Right lobe of liver (tissue), 6 donors: Measurements from ENCODE around the gene AGRP. TPM values are rescaled to one million over a fixed set of nuclear protein-coding genes. Genes with fewer than 3 reads are reported as not detected.
A peak's percentile ranks its signal among the peaks of the same experiment; 100 is the strongest.

Experiments
- ATAC-seq, 4 donors: fragments of 200-7000 bp; cut with Tn5 transposase; one replicate each; pipeline ENCODE4 v1.9.1; 2020; ENCODE audit warnings: mild to moderate bottlenecking in 4 of 4, moderate library complexity in 4 of 4
- DNase-seq, 3 donors: peaks; one replicate each; pipeline ENCODE4 v3.0.0-alpha.2; 2020
- H3K27ac ChIP-seq, 3 donors: fragments of 200-600 bp; one replicate each; pipeline ENCODE4 v1.8.0; 2022
- H3K27me3 ChIP-seq, 2 donors: fragments of 200-600 bp; one replicate each; pipeline ENCODE4 v1.8.0; 2022
- H3K36me3 ChIP-seq, 4 donors: fragments of 200-600 bp; sonication (generic) in 1 of 4; one replicate each; pipeline versions ENCODE4 v1.5.1 to v1.8.0; 2017 to 2022; ENCODE audit warnings: control low read depth in 1 of 4
- H3K4me1 ChIP-seq, 4 donors: fragments of 200-600 bp; sonication (generic) in 1 of 4; one replicate each; pipeline versions ENCODE4 v1.5.1 to v1.8.0; 2017 to 2022; ENCODE audit warnings: control low read depth in 1 of 4
- H3K4me3 ChIP-seq, 3 donors: fragments of 200-600 bp; one replicate each; pipeline ENCODE4 v1.8.0; 2022
- H3K9me3 ChIP-seq, 4 donors: fragments of 200-600 bp; sonication (generic) in 1 of 4; one replicate each; pipeline versions ENCODE4 v1.5.1 to v1.8.0; 2017 to 2022; ENCODE audit warnings: control low read depth in 1 of 4
- POLR2A ChIP-seq: fragments of 450-650 bp; IDR thresholded peaks from one replicate; pipeline ENCODE4 v1.6.1; 2017; ENCODE audit warnings: antibody characterized with exemption, mild to moderate bottlenecking
- WGBS: methylation state at CpG from one replicate; pipeline ENCODE4 v1.1.6; 2018; ENCODE audit warnings: low coverage, low lambda C conversion rate; ENCODE audit not compliant: insufficient coverage; ENCODE audit errors: missing lambda C conversion rate; 5-methylcytosine and 5-hydroxymethylcytosine counted together
- intact Hi-C, 2 donors: fragments of 100-400 bp; cut with DNase I; formaldehyde crosslinking; loops; one replicate each; pipeline versions ENCODE4 v1.11.2 to v1.14.1; 2022
- total RNA-seq, 6 experiments: library from RNA; depleted of rRNA in 2 of 6; stranded (reverse); fragments of >200 nt in 2 of 6; fragmentation: NEBNext Ultra II Directional in 3 of 6; extraction: Animal tissue kit (Norgen Biotek cat#: 25700) in 3 of 6; gene quantifications; one replicate each; pipeline versions ENCODE4 v1.1.0 to v1.2.4, GENCODE V29; 2016 to 2023
- TF ChIP-seq, protein P1 (sequence below), 4 donors: fragments of 200-600 bp in 3 of 4; fragments of 450-650 bp in 1 of 4; IDR thresholded peaks; one replicate each; pipeline versions ENCODE4 v1.5.1 to v1.8.0; 2016 to 2022; ENCODE audit warnings: antibody characterized with exemption in 4 of 4, mild to moderate bottlenecking in 2 of 4
- donor health status: DM: no; HTN: yes; CAD: no.
- donor health status: DM: no; HTN: no; CAD: no.
- donor health status: DM: no; HTN: no; CAD: no.
- donor health status: DM: no; HTN: yes; CAD: no.
- donor health status: DM: no; HTN: yes; CAD: no.

The AGRP gene
- total RNA-seq, 6 experiments from 2014 or later = not detected

DNA sequence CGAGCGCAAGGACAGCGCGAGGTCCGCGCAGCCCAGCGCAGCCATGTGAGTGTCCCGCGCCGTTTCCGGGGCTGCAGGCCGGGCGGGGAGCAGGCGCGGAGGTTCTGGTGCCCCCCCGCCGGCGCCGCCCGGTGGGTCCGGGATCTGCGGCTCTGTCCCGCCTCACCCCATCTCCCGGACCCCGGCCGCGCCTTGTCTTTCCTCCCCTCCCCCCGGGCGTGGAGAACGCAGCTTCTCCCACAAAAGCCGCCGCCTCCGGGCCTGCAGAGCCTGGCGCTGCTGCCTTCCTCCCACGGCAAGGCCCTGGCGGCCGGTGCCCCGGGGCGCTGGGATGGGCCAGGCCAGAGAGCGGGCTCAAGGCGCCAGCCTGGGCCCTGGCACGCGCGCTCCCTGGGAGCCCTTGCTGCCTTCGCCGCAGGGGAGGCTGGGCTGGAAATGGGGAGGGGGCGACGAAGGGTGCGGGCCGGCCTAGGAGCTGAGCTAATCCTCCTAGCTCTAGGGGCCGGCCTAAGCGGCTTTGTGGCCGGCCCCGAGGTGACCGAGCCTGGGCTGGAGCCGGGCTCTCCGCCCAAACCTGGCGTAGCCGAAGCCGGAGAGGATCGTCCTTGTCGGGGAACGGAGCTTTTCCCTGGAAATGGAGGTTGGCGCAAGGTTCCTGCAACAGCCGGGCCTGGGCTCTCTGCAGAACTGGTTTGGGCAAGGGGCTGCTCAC lies 45.7 kb upstream of the AGRP start:
- ATAC-seq (peak; percentile 5 to 46 (median 24)), DNase-seq (peak in 2 of 3 donors; percentile 60 to 73)
- peak; percentile 53 for TF ChIP-seq POLR2A
- TF ChIP-seq, protein P1, sequence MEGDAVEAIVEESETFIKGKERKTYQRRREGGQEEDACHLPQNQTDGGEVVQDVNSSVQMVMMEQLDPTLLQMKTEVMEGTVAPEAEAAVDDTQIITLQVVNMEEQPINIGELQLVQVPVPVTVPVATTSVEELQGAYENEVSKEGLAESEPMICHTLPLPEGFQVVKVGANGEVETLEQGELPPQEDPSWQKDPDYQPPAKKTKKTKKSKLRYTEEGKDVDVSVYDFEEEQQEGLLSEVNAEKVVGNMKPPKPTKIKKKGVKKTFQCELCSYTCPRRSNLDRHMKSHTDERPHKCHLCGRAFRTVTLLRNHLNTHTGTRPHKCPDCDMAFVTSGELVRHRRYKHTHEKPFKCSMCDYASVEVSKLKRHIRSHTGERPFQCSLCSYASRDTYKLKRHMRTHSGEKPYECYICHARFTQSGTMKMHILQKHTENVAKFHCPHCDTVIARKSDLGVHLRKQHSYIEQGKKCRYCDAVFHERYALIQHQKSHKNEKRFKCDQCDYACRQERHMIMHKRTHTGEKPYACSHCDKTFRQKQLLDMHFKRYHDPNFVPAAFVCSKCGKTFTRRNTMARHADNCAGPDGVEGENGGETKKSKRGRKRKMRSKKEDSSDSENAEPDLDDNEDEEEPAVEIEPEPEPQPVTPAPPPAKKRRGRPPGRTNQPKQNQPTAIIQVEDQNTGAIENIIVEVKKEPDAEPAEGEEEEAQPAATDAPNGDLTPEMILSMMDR (IDR thresholded peaks at IDR 0.05) = no peak
- 0% methylated on average over 7 of the region's 65 CpGs for WGBS
- Histone ChIP-seq H3K4me1 (peaks cover 0 to 31% (median 9%) of the 10 kb centered on the region in 4 donors), H3K4me3 (peak overlapping the region; percentile 78 to 87 (median 81)), H3K27me3 (no peaks in the 10 kb centered on the region), H3K9me3 (no peaks in the 10 kb centered on the region), H3K36me3 (no peaks in the 10 kb centered on the region), H3K27ac (peak overlapping the region; percentile 70 to 88 (median 76))
- intact Hi-C loops = no loop called here

DNA sequence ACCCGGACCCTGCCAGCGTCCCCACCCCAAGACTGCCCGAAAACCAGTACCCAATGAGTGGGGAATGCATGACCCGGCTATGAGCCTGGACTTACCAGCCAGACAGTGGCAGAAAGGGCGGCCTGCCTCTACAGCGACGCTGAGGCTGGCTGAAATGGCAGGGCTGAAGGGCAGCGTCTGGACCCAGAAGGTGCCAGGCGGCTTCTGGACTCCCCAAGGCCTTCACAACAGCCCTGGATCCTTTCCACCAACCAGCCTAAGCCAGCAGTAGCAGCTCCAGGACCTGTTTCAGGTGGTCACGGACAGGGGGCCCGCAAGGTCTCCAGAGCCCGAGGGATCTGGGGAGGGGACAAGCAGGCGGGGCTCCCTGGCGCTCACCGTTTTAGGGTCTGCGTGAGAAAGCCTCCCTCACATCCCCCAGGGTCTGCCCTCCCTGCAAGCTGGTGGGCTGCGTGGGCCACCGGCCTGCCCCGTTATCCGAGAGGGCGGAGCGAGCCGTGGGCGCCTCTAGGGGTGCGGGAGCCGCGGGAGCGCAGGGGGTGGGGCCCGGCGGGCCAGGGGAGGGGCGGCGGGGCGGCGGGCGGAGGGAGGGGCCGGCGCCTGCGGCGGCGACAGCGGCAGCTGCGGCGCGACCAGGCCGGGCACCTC lies 45.0 kb upstream of the AGRP start, which contains the start of gene RIPOR1:
Gene RIPOR1, plus strand, starts transcription at position 608 of the 648 bp plus-strand sequence. CDS start 9,618 bp downstream, outside the sequence.
- TF ChIP-seq, protein P1 (IDR thresholded peaks at IDR 0.05) = no peak
- TF ChIP-seq POLR2A = no peak
- peak within 1 kb of the TSS; percentile 74 to 88 (median 76) for H3K27ac ChIP-seq
- peak within 1 kb of the TSS; percentile 78 to 87 (median 81) for H3K4me3 ChIP-seq
- 15% methylated on average over 4 of the region's 45 CpGs for WGBS
- DNase-seq (peak; percentile 81 to 83 (median 82)), ATAC-seq (peak; percentile 61 to 74 (median 70))
- H3K36me3 ChIP-seq = no peaks in the 10 kb centered on the region
- no peaks in the 10 kb centered on the region for H3K27me3 ChIP-seq
- H3K9me3 ChIP-seq = no peaks in the 10 kb centered on the region
- intact Hi-C loops = no loop called here
- H3K4me1 ChIP-seq = peaks cover 0 to 34% (median 9%) of the 10 kb centered on the region in 4 donors

DNA sequence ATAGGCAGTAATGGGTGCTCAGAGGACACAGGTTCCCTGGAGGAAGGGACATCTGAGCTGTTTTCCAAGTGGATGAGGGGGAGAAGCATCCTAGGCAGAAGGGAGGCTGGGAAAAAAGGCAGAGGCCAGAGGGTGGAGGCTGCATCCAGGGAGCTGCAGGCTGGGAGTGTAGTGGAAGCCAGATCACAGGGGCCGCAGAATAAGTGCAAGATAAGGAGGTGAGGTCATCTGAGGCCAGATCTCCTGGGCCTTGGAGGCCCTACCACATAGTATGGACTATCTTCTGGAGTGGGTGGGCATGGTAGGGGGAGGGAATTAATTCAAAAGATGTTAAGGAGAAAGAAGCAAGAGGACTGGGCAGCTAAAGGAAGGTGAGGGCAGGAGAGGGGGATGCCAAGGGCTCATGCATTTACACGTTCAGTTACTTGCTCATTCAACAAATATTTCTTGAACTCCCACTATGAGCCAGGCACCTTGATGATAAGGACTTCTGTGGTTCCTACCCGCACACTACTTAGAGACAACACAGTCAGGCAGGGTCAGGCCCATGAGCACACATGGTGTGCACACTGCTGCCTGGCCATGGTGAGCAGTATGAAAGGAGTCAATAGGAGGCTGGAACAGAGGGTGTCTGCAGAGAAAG lies 42.9 kb upstream of the AGRP start:
- H3K4me3 ChIP-seq = no peak overlapping the region
- no peaks in the 10 kb centered on the region for H3K27me3 ChIP-seq

DNA sequence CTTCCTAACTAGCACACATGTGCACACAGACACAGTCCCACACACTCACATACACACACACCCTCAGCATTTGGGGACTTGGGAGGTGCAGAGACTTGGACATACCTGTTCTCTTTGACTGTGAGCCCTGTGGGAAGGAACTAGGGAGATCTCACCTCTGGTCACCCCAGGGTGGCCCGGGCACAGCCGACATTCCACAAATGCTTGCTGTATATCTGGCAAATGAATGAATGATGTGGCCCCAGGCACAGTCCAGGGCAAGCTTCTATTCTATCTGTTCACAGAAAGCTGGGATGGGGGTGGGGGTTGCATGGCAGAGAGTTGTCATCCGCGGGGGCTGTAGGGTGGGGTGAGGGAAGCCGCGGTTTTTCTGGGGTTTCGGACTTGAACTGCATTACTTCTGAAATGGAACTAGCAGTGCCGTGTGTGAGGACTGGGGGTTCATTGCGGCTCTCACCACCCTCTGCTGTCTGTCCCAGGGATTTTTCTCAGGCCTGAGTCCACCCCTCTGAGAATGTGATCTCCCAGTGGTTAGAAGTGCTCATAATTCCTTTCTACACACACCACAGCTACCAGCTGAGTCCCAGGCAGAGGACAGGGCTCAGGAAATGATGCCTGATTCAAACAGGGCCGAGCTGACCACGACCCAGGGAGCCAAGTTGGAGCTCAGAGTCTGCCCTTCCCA lies 42.0 kb upstream of the AGRP start:
- Histone ChIP-seq H3K27ac (no peak overlapping the region), H3K4me3 (no peak overlapping the region), H3K4me1 (peaks cover 0 to 38% (median 5%) of the 10 kb centered on the region in 4 donors), H3K36me3 (no peaks in the 10 kb centered on the region), H3K27me3 (no peaks in the 10 kb centered on the region), H3K9me3 (no peaks in the 10 kb centered on the region)
- ATAC-seq = no peak
- intact Hi-C loops = no loop called here
- TF ChIP-seq, protein P1 (IDR thresholded peaks at IDR 0.05) = no peak
- TF ChIP-seq POLR2A = no peak
- DNase-seq = no peak
- 71% methylated on average over 5 of the region's 11 CpGs for WGBS

More for the DNA sequence above, 42.9 kb upstream of the AGRP start:
- TF ChIP-seq, protein P1 (IDR thresholded peaks at IDR 0.05) = no peak
- no peak for TF ChIP-seq POLR2A
- no peaks in the 10 kb centered on the region for H3K36me3 ChIP-seq
- WGBS = 85% methylated on average over 3 of the region's 3 CpGs
- DNase-seq (no peak), ATAC-seq (no peak)
- no peak overlapping the region for H3K27ac ChIP-seq
- no peaks in the 10 kb centered on the region for H3K9me3 ChIP-seq
- H3K4me1 ChIP-seq = peaks cover 0 to 41% (median 9%) of the 10 kb centered on the region in 4 donors
- intact Hi-C loops = no loop called here
